Medulla oblongata (tissue), 1 donor: ENCODE data around the gene BET1L.
"Not testable (repeated sequence)": the region's sequence is repeated elsewhere in the genome, so short reads cannot be mapped to it uniquely, and the experiment has no call there.

Source experiments
- DNase-seq: peaks from one replicate; pipeline ENCODE4 v3.0.0-alpha.2; 2015; ENCODE audit errors: extremely low spot score

Gene BET1L

DNA sequence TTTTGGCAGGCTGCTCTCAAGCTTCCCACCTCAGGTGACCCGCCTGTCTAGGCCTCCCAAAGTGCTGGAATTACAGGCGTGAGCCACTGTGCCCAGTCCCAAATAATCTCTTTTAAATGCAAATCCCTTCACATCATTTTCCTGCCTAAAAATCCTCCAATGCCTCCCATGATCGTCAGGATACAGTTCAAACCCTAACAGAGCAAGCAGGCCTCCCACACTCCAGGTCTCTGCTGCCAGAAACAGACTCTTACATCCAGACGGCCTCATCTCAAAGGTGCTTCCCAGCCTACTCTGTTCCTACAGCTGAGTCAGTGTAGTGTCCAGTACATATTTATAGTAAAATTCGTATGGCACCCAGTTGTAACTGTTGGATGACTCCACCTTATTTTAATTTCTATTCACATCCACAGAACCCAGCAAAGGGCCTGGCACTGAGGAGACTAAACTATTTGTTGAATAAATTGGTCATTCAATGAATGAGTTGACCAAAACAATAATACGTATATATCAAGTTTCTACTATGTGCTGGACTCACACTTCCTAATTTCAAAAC is 20.7 kb upstream of the BET1L start:
- DNase-seq: no peak

DNA sequence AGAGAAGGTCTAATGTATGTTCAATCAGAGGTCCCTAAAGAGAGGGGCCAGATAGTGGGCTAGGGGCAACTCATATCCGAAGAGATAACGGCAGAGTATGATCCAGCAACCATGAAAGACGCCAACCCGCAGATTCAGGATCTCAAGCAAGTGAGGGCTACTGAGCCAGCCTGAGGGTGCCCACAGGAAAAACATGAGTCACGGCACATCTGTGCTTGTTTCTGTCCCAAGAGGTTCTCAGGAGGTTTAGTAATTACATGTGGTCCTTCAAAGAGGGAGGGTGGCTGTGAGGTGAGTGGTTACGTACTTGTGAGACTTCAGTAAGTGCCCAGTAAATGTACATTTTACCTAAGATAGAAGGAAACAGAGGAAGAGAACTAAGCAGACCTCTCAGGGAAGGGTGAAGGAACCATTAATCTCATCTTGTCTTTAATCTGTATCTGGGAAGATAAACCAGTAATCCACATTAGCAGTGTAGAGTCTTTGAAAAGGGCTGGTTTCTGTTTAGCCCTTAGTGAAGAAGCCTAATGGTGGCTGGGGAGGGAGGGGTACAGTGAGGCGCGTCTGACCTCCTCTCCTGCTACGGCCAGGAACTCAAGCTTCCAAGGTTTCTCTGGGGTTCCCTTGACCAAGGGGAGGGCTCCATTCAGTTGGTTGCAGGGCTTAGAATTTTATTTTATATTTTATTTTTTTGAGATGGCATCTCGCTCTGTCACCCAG is 18.7 kb upstream of the BET1L start:
- DNase-seq: no peak

- no peak for DNase-seq
Observed at GRCh38 chr11:224424-224823, 17.2 kb upstream of the BET1L start.

GRCh38 chr11:223884-224283 is 16.7 kb upstream of the BET1L start:
- no peak for DNase-seq

- DNase-seq: no peak
Observed at GRCh38 chr11:223026-223789, 16.0 kb upstream of the BET1L start.

DNA sequence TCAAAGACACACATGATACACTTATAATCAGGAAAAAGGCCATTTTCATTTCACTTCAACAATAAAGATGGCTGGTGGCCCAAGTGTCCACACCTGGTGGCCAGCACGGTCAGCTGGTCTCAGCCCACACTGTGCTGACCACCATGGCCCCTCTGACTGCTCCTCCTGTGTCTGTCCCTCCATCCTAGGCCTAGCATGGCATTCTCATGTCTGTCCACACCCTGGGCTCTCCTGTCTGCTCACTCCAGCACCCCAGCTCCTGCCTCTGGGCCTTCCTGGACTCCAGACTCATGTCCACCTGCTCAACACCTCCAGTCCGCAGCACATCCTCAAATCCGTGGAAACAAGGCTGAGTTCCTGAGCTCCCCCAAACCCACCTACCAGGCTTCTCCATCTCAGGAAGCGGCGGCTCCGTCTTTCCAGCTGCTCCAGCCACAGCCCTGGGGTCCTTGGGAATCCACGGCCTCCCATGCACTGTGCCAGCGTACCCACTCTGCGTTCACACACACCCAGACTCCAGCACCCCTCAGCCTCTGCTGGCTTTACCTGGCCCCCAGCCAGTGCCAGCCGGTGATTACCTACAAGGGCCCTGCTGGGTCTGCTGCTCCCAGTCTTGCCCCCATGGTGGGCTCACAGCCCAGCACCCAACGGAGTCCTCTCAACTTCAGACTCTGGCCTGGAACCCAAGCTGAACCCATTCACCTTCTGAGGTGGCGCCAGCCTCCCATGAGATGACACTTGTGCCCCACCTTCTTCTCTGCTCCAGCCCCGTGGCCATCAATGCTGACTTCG is 15.0 kb upstream of the BET1L start:
- no peak for DNase-seq

DNA sequence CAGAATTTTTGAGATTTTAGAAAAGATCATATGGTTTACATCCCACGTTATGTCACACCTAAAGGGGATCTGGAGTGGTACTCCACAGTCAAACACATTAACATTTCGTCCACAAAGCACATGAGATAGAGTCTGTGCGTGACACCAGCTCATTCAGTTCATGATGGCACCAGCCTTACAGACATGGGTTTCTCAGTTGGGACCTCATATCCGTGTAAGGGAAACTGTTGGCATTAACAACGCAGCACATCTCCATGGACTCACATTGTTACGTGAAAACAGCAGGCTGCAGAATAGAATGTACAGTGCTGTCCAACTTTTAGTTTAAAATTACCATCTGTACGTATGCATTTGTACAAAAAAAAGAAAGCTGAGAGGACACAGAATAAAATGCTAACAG is 14.3 kb upstream of the BET1L start:
- no peak for DNase-seq

GRCh38 chr11:220641-221215 is 13.5 kb upstream of the BET1L start:
- DNase-seq: not testable (repeated sequence)

GRCh38 chr11:218815-219593 is 11.8 kb upstream of the BET1L start:
- DNase-seq: no peak

DNA sequence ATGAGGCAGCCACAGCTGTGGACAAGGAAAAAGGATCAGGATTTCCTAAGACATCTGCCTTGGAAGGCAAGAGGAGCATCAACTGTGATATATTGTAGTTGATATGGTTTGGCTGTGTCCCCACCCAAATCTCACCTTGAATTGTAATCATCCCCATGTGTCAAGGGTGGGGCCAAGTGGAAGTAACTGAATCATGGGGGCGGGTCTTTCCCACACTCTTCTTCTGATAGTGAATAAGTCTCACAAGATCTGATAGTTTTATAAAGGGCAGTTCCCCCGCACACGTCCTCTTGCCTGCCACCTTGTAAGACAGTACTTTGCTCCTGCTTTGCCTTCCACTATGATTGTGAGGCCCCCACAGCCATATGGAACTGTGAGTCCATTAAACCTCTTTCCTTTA is 10.5 kb upstream of the BET1L start:
- no peak for DNase-seq

DNA sequence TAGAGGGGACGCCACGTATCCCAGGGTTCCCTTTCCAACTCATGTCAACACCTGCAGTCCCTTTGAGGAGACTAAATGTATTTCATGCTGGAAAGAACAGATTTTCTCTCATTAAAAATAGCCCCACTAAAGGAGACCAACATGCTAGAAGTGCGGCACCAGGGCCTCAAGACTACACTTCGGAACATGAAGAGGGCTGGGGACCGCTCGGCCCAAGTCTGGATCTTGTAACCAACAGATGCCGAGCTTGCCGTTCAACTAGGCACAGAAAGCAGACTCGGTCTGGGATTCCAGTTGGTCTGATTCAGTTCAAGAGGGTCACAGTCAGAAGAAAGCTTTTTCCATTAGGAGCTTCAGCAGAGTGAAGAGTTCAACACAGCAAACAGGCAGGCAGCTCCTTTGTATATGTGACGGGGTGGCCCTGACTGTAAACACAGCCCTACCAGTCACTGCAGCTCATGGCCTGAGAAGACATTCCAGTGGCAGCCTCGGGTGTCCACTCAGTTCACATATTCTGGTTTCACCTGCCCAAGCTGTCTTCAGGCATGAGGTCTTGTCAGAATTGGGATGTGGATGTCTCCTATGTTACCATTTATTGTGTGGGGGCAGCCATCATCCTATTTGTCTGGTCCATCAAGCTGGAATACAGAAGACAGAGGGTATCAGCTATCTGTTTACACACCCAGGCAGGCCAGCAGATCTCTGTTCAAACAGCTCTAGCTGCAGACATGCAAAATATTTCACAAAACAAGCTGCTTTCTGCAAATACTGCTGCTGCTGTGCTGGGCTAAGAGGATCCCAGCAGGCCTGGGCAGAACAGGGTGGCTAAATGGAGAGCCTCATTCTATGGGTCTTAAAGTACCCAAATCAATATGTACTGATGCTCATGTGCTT is 9.1 kb upstream of the BET1L start:
- DNase-seq: no peak

- no peak for DNase-seq
Observed at GRCh38 chr11:215581-216037, 8.4 kb upstream of the BET1L start.

- DNase-seq: no peak
Observed at GRCh38 chr11:214083-214482, 6.9 kb upstream of the BET1L start.

GRCh38 chr11:213111-213510 is 5.9 kb upstream of the BET1L start:
- no peak for DNase-seq

DNA sequence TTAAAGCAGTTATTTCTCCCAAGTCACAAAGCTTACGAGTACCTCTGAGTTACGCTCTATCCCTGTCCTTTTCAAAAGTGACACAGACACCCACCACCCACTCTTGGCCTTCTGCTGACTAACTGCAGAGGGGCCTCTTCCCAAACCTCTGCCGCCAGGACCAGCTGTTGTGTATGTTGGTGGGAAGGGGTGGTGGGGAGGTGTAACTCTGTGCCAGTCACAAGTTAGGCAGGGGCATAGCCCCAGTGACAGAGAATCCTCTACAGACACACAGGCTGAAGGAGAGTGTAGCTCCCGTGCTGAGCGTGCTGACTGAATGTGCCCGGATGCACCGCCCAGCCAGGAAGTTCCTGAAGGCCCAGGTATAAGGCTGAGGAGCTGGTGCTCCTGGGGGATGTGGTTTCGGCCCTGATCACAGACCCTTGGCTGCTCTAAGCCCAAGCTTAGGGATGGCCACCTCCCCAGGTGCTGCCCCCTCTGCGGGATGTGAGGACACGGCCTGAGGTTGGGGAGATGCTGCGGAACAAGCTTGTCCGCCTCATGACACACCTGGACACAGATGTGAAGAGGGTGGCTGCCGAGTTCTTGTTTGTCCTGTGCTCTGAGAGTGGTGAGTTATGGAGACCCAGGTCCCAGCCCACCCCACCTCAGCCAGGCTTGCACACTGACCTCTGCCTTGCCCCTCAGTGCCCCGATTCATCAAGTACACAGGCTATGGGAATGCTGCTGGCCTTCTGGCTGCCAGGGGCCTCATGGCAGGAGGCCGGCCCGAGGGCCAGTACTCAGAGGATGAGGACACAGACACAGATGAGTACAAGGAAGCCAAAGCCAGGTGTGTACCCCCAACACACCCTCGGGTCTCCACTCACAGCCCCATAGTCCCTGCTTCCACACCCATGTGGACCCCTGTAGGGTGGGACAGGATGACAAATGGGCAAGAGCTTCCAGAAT is 5.2 kb upstream of the BET1L start:
- DNase-seq: no peak

DNA sequence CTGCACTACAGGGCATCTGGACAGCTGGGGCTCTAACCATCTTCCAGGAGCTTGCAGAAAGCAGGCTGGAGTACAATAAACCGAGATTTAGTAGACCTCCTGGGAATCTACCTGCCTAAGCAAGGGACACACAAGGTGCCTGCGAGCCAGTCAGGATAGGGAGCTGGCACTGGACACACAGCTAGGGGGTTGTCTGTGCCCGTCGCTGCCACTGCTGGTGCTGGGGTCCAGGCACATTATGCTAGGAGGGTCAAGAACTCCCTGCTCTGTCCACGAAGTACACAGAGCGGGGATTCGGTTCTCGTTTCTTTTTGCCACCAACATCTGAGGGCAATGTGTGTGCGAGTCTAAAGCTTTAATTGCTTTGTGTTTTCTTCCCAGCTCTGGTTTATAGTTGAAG is 4.5 kb upstream of the BET1L start:
- DNase-seq: no peak

DNA sequence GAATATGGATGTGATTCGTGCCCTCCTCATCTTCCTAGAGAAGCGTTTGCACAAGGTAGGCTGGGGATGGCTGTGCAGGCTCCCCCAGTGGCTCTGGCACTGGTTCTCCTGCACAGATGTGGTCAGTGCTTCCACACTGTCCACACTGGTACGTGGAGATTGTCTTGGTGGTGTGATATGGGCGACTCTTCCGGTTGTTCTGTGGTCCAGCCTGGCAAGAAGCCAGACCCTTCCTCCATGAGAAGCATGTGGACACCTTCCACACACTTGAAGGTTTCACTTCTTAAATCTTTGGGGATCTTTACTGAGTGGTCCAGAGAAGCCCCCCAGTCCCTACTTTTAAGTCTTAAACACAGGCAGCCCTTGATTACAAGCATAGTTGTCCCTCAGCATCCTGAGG is 4.1 kb upstream of the BET1L start:
- no peak for DNase-seq

GRCh38 chr11:210803-211180 is 3.6 kb upstream of the BET1L start:
- DNase-seq: no peak
